Right hindlimb (tissue), 1 donor: ENCODE data around the gene ZBED5.

ENCODE experiments used
- DNase-seq: peaks from one replicate; pipeline ENCODE4 v3.0.0-alpha.2; 2018

The ZBED5 gene

GRCh38 chr11:10878408-10879214, 20.8 kb upstream of the ZBED5 start:
- no peak for DNase-seq

- DNase-seq: no peak
Measured at GRCh38 chr11:10876158-10876557, 18.3 kb upstream of the ZBED5 start.

GRCh38 chr11:10875430-10876021, 17.7 kb upstream of the ZBED5 start:
- no peak for DNase-seq

- DNase-seq: no peak
Measured at GRCh38 chr11:10872097-10872496, 14.2 kb upstream of the ZBED5 start.

- DNase-seq: no peak
Measured at GRCh38 chr11:10868352-10868751, 10.5 kb upstream of the ZBED5 start.

GRCh38 chr11:10866893-10867331, 9.1 kb upstream of the ZBED5 start:
- no peak for DNase-seq

GRCh38 chr11:10865837-10866270, 8.0 kb upstream of the ZBED5 start:
- no peak for DNase-seq

GRCh38 chr11:10864688-10865087, 6.8 kb upstream of the ZBED5 start:
- no peak for DNase-seq

- no peak for DNase-seq
Measured at GRCh38 chr11:10862446-10862845, 4.6 kb upstream of the ZBED5 start.

GRCh38 chr11:10861799-10862198, 3.9 kb upstream of the ZBED5 start:
- no peak for DNase-seq

GRCh38 chr11:10861047-10861446, 3.2 kb upstream of the ZBED5 start:
- DNase-seq: no peak

GRCh38 chr11:10858439-10859325, 829 bp upstream of the ZBED5 start:
- peak; percentile 84 for DNase-seq

GRCh38 chr11:10857459-10857708, 469 bp downstream of the ZBED5 start:
- peak; percentile 65 for DNase-seq

- DNase-seq: no peak
Measured at GRCh38 chr11:10856689-10857458, 979 bp downstream of the ZBED5 start.

- no peak for DNase-seq
Measured at GRCh38 chr11:10855295-10855694, 2.6 kb downstream of the ZBED5 start.

GRCh38 chr11:10847960-10848860, 9.6 kb downstream of the ZBED5 start:
- no peak for DNase-seq

- no peak for DNase-seq
Measured at GRCh38 chr11:10846660-10847059, 11.2 kb downstream of the ZBED5 start.

GRCh38 chr11:10845589-10845988, 12.3 kb downstream of the ZBED5 start:
- DNase-seq: no peak

- DNase-seq: no peak
Measured at GRCh38 chr11:10844796-10845195, 13.1 kb downstream of the ZBED5 start.

- DNase-seq: no peak
Measured at GRCh38 chr11:10844356-10844755, 13.5 kb downstream of the ZBED5 start.

GRCh38 chr11:10838881-10839280, 19.0 kb downstream of the ZBED5 start:
- no peak for DNase-seq

- DNase-seq: no peak
Measured at GRCh38 chr11:10838083-10838482, 19.8 kb downstream of the ZBED5 start.
